GM23338 (cell line): ENCODE data around the gene DSG1. TPM values are rescaled to one million over a fixed set of nuclear protein-coding genes. Genes with fewer than 3 reads are reported as not detected.
A peak's percentile ranks its signal among the peaks of the same experiment; 100 is the strongest.

ENCODE experiments used
- ATAC-seq: fragments of 200-7000 bp; cut with Tn5 transposase; 3 replicates; pipeline ENCODE4 v1.9.1; 2020
- DNase-seq: peaks from one replicate; pipeline ENCODE4 v3.0.0-alpha.2; 2015; ENCODE audit warnings: low spot score
- H2AFZ ChIP-seq: fragments of 200-600 bp; sonication (generic); 2 replicates; pipeline ENCODE4 v1.8.0; 2016; ENCODE audit warnings: antibody characterized with exemption, mild to moderate bottlenecking, moderate library complexity
- H3F3A ChIP-seq: fragments of 200-600 bp; sonication (generic); replicated peaks from 2 replicates; pipeline ENCODE4 v1.8.0; 2017; ENCODE audit warnings: antibody characterized with exemption, mixed run types, low read depth
- H3K27ac ChIP-seq: fragments of 200-600 bp; sonication (generic); 2 replicates; pipeline ENCODE4 v1.6.1; 2016; ENCODE audit warnings: low read depth
- H3K27me3 ChIP-seq: fragments of 200-600 bp; sonication (generic); 2 replicates; pipeline ENCODE4 v1.8.0; 2016; ENCODE audit warnings: mild to moderate bottlenecking, mixed run types, moderate library complexity; ENCODE audit not compliant: insufficient read depth
- H3K36me3 ChIP-seq: fragments of 200-600 bp; sonication (generic); 2 replicates; pipeline ENCODE4 v1.8.0; 2016; ENCODE audit warnings: mild to moderate bottlenecking; ENCODE audit not compliant: insufficient read depth
- H3K4me1 ChIP-seq: fragments of 200-600 bp; sonication (generic); 2 replicates; pipeline ENCODE4 v1.8.0; 2016; ENCODE audit warnings: mild to moderate bottlenecking, moderate library complexity; ENCODE audit not compliant: insufficient read depth
- H3K4me2 ChIP-seq: fragments of 200-600 bp; sonication (generic); 2 replicates; pipeline ENCODE4 v1.7.1; 2017; ENCODE audit warnings: mixed run types
- H3K4me3 ChIP-seq: fragments of 200-600 bp; sonication (generic); 2 replicates; pipeline ENCODE4 v1.6.1; 2016; ENCODE audit warnings: mixed run types
- H3K79me2 ChIP-seq: fragments of 200-600 bp; sonication (generic); replicated peaks from 2 replicates; pipeline ENCODE4 v1.8.0; 2017; ENCODE audit warnings: mild to moderate bottlenecking; ENCODE audit not compliant: insufficient read depth
- H3K9me2 ChIP-seq: fragments of 200-600 bp; sonication (generic); 2 replicates; pipeline ENCODE4 v1.8.0; 2017; ENCODE audit not compliant: insufficient read depth
- H4K20me1 ChIP-seq: fragments of 200-600 bp; sonication (generic); replicated peaks from 2 replicates; pipeline ENCODE4 v1.8.0; 2017; ENCODE audit warnings: mild to moderate bottlenecking; ENCODE audit not compliant: insufficient read depth
- H3K27ac Mint-ChIP-seq: 2 replicates; pipeline ENCODE4 v1.8.0; 2020; ENCODE audit warnings: inconsistent platforms, mild to moderate bottlenecking, moderate library complexity, mixed read lengths
- H3K27me3 Mint-ChIP-seq: 3 replicates; pipeline ENCODE4 v1.8.0; 2022; ENCODE audit warnings: low read depth, mild to moderate bottlenecking, moderate library complexity, mixed read lengths, inconsistent platforms; ENCODE audit not compliant: insufficient read depth, poor library complexity
- H3K36me3 Mint-ChIP-seq: 3 replicates; pipeline ENCODE4 v1.8.0; 2021; ENCODE audit warnings: low read depth, mild to moderate bottlenecking, inconsistent platforms, moderate library complexity, mixed read lengths
- H3K4me1 Mint-ChIP-seq: 3 replicates; pipeline ENCODE4 v1.8.0; 2020; ENCODE audit warnings: mild to moderate bottlenecking, inconsistent platforms, mixed read lengths
- H3K4me3 Mint-ChIP-seq: 3 replicates; pipeline ENCODE4 v1.8.0; 2021; ENCODE audit warnings: moderate library complexity, mild to moderate bottlenecking, inconsistent platforms, mixed read lengths
- H3K9me3 Mint-ChIP-seq: 3 replicates; pipeline ENCODE4 v1.8.0; 2020; ENCODE audit warnings: moderate library complexity, mild to moderate bottlenecking, inconsistent platforms, mixed read lengths
- CTCF ChIP-seq, 2 experiments: fragments of 200-600 bp in 1 of 2; sonication (generic) in 1 of 2; conservative IDR thresholded peaks; 2 replicates each; pipeline versions ENCODE4 v1.5.1 to v1.6.1; 2016 to 2017; ENCODE audit warnings: antibody characterized with exemption in 2 of 2, low read depth in 2 of 2, mild to moderate bottlenecking in 2 of 2, moderate library complexity in 1 of 2
- JUNB ChIP-seq: IDR thresholded peaks from one replicate; pipeline ENCODE4 v1.6.1; 2016; ENCODE audit warnings: antibody characterized with exemption; ENCODE audit not compliant: unreplicated experiment
- NANOG ChIP-seq: IDR thresholded peaks from 2 replicates; pipeline ENCODE4 v1.6.1; 2016; ENCODE audit warnings: antibody characterized with exemption, borderline replicate concordance
- STAT1 ChIP-seq: IDR thresholded peaks from one replicate; pipeline ENCODE4 v1.6.1; 2016; ENCODE audit warnings: antibody characterized with exemption; ENCODE audit not compliant: unreplicated experiment
- ZNF114 ChIP-seq: fragments of 250-450 bp; sonication (Bioruptor Pico); IDR thresholded peaks from 2 replicates; pipeline ENCODE4 v1.5.0; 2020; ENCODE audit warnings: mild to moderate bottlenecking, moderate library complexity
- ZNF462 ChIP-seq: fragments of 250-450 bp; sonication (Bioruptor Pico); IDR thresholded peaks from 2 replicates; pipeline ENCODE4 v1.5.0; 2020; ENCODE audit warnings: mild to moderate bottlenecking, moderate library complexity
- polyA plus RNA-seq: library from polyadenylated mRNA; unstranded; fragments of >200 nt; fragmentation: Nextera tagmentation; extraction: Ambion mirVana; gene quantifications from 2 replicates; pipeline ENCODE4 v1.2.1, GENCODE V29; 2016
- total RNA-seq: library from RNA; depleted of rRNA; stranded (reverse); fragments of >200 nt; shearing (Covaris generic); gene quantifications from 2 replicates; pipeline ENCODE4 v1.2.3, GENCODE V29; 2014

DSG1 gene
- total and polyA plus RNA-seq, 2 experiments from 2014 or later: not detected

DNA sequence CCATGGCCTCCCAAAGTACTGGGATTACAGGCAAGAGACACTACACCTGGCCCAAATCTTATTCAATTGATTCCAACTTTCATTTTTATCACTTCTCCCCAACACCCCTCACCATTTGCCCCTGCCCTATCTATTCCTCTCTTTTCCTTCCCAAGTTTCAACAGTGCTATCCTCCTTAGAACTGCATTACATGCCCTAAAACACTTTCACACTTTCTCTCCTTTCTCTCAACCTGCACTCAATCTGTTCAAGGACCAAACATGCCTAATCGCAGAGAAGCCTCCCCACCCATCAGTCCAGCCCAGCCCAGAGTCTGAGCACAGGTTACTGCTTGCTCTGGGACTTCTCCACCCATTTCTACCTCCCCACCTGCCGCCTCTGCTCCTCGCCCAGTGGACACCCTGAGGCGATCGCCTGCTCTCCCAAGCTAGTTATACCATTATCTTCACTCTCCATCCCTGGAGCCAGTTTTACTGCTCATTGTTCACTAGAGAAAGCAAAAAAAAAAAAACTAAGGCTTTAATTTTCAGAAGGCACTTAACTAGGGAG, 23.7 kb upstream of the DSG1 start:
- Histone ChIP-seq H3K9me2 (no peaks in the 10 kb centered on the region), H2AFZ (no peak overlapping the region), H3K27me3 (no peaks in the 10 kb centered on the region), H3K4me1 (no peaks in the 10 kb centered on the region), H3K27ac (no peak overlapping the region), H3F3A (no peaks in the 10 kb centered on the region), H3K4me3 (no peak overlapping the region), H3K4me2 (no peak overlapping the region), H3K79me2 (no peaks in the 10 kb centered on the region), H3K36me3 (0 out of 2 replicates have a peak, but pooled peaks cover 3% of the 10 kb centered on the region), H4K20me1 (no peaks in the 10 kb centered on the region)
- Mint-ChIP-seq H3K36me3 (peaks cover 16% of the 10 kb centered on the region), H3K4me1 (no peaks in the 10 kb centered on the region), H3K4me3 (no peak overlapping the region), H3K27me3 (no peaks in the 10 kb centered on the region), H3K27ac (no peak overlapping the region), H3K9me3 (peaks cover 13% of the 10 kb centered on the region)
- DNase-seq (no peak), ATAC-seq (no peak)
- TF ChIP-seq ZNF114 (no peak), STAT1 (no peak), CTCF (conservative IDR thresholded peaks at IDR 0.05; ENCODE audit: low read depth in 2 of 2) (no peak), NANOG (no peak)

DNA sequence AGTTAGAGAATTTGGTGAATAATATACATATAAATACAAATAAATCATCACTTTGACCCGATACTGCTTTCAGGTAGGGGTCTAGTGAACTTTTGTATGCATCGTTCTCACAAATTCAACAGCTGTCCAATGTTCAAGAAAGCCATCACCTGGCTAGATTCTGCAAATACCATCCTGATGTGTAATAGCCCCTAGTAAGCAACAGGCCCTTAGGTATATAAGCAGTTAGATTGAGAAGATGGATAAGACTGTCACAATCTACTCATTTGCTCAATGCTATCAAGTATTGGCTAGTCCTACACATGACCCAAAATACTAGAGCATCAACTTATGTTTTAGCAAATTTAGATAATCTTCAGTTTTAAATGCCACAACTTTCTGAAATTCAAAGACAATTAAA, 20.7 kb upstream of the DSG1 start:
- Mint-ChIP-seq H3K27me3 (no peaks in the 10 kb centered on the region), H3K36me3 (no peaks in the 10 kb centered on the region; the same call in 2 of the 3 replicates), H3K4me1 (peaks cover 22% of the 10 kb centered on the region), H3K27ac (no peak overlapping the region), H3K4me3 (no peak overlapping the region), H3K9me3 (no peaks in the 10 kb centered on the region)
- H3K9me2 ChIP-seq: no peaks in the 10 kb centered on the region
- H3K79me2 ChIP-seq: no peaks in the 10 kb centered on the region
- TF ChIP-seq JUNB: no peak
- no peak for TF ChIP-seq ZNF114
- H3F3A ChIP-seq: 0 out of 2 replicates have a peak, but pooled peaks cover 5% of the 10 kb centered on the region
- H2AFZ ChIP-seq: no peak overlapping the region
- no peaks in the 10 kb centered on the region for H4K20me1 ChIP-seq
- H3K4me3 ChIP-seq: no peak overlapping the region
- DNase-seq (no peak), ATAC-seq (no peak)
- H3K27me3 ChIP-seq: no peaks in the 10 kb centered on the region
- no peaks in the 10 kb centered on the region for H3K36me3 ChIP-seq
- H3K27ac ChIP-seq: no peak overlapping the region
- peaks cover 13% of the 10 kb centered on the region for H3K4me1 ChIP-seq
- no peak overlapping the region for H3K4me2 ChIP-seq

GRCh38 chr18:31301201-31301655, 16.7 kb upstream of the DSG1 start:
- H3K27me3 ChIP-seq: no peaks in the 10 kb centered on the region
- no peaks in the 10 kb centered on the region for H4K20me1 ChIP-seq
- no peaks in the 10 kb centered on the region for H3K36me3 Mint-ChIP-seq
- H3F3A ChIP-seq: 0 out of 2 replicates have a peak, but pooled peaks cover 5% of the 10 kb centered on the region
- peaks cover 13% of the 10 kb centered on the region for H3K4me1 ChIP-seq
- no peak overlapping the region for H2AFZ ChIP-seq
- no peaks in the 10 kb centered on the region for H3K36me3 ChIP-seq
- H3K4me2 ChIP-seq: no peak overlapping the region
- H3K27ac ChIP-seq: peak overlapping the region; percentile 74; the same call in 1 of the 2 replicates
- no peak overlapping the region for H3K4me3 ChIP-seq
- no peaks in the 10 kb centered on the region for H3K79me2 ChIP-seq
- DNase-seq (peak; percentile 77), ATAC-seq (peak; percentile 89)
- H3K9me2 ChIP-seq: no peaks in the 10 kb centered on the region
- no peaks in the 10 kb centered on the region; the same call in 2 of the 3 replicates for H3K9me3 Mint-ChIP-seq
- H3K27me3 Mint-ChIP-seq: no peaks in the 10 kb centered on the region
- H3K4me1 Mint-ChIP-seq: peaks cover 22% of the 10 kb centered on the region
- peak overlapping the region; percentile 62 for H3K27ac Mint-ChIP-seq
- H3K4me3 Mint-ChIP-seq: no peak overlapping the region
- no peak for TF ChIP-seq CTCF (conservative IDR thresholded peaks at IDR 0.05; ENCODE audit: low read depth in 2 of 2)
- peak; percentile 90 for TF ChIP-seq ZNF462 (CRISPR knock-in tag)
